ENCODE data around the gene KCNE3.
"Not testable (repeated sequence)": the region's sequence is repeated elsewhere in the genome, so short reads cannot be mapped to it uniquely, and the experiment has no call there.

The KCNE3 gene

DNA sequence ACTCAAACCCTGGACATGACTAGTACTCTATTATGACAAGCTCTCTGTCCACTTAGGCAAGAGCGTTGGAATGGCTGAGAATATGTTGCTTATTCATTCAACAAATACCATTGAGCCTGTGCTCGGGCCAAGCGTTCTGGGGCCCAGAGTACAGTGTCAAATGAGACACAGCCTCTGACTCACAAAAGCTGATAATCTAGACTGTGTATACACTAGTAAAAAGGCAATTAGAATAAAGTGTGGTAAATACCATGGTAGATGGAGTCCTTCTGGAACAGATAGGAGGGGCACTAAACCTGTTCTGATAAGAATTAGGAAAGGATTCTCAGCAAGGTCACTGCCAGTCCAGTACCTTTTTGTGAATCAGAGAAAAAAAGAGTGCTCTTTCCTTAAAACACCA is 24.7 kb downstream of the KCNE3 start:
- TF ChIP-seq ZNF274 (IDR thresholded peaks at IDR 0.05; ENCODE audit: low read depth, low read length): no peak
- no peak overlapping the region for H3K4me3 ChIP-seq (ENCODE audit: low read length)

- no peak for TF ChIP-seq ZNF274 (IDR thresholded peaks at IDR 0.05; ENCODE audit: low read depth, low read length)
- H3K4me3 ChIP-seq (ENCODE audit: low read length): no peak overlapping the region
These were observed 28.7 kb downstream of the KCNE3 start for GRCh38 chr11:74438681-74439080.

- no peak for TF ChIP-seq ZNF274 (IDR thresholded peaks at IDR 0.05; ENCODE audit: low read depth, low read length)
- H3K4me3 ChIP-seq (ENCODE audit: low read length): no peak overlapping the region
These were observed 29.8 kb downstream of the KCNE3 start for GRCh38 chr11:74437441-74438042.

DNA sequence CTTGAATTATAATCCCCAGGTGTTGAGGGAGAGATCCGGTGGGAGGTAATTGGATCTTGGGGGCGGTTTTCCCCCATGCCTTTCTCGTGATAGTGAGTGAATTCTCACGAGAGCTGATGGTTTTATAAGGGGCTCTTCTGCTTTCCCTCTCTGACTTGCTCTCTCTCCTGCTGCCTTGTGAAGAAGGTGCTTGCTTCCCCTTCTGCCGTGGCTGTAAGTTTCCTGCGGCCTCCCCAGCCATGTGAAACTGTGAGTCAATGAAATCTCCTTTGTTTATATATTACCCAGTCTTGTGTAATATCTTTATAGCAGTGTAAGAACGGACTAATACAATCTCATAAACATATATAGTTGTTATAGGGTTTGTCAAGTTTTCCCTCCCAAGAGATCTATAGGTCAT is 32.8 kb downstream of the KCNE3 start:
- TF ChIP-seq ZNF274 (IDR thresholded peaks at IDR 0.05; ENCODE audit: low read depth, low read length): no peak
- no peak overlapping the region for H3K4me3 ChIP-seq (ENCODE audit: low read length)

- no peak overlapping the region for H3K4me3 ChIP-seq (ENCODE audit: low read length)
- no peak for TF ChIP-seq ZNF274 (IDR thresholded peaks at IDR 0.05; ENCODE audit: low read depth, low read length)
These were observed 38.1 kb downstream of the KCNE3 start for GRCh38 chr11:74429205-74429604.

DNA sequence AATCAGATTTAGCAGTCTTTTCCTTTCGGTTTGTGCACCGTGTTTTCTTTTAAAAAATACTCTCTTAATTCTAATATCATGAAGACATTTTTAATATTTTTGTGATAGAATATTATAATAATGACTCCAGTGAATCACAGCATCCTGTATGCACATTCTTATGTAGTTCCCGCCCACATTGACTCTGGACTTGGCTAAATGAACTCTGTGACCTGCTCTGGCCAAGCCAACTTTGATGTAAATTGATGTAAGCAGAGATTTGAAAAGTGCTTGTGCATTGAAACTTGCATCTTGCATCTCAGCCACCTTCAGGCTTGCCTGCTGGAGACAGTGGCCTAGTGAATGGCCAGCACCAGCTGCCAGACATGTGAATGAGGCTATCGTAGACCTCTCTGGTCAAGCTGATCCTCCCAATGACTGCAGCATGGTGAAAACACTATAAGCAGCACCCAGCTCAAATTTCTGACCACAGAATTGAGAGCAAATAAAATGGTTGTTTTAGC is 39.9 kb downstream of the KCNE3 start:
- H3K4me3 ChIP-seq (ENCODE audit: low read length): no peak overlapping the region

GRCh38 chr11:74425100-74425499 is 42.2 kb downstream of the KCNE3 start:
- no peak overlapping the region for H3K4me3 ChIP-seq (ENCODE audit: low read length)
- no peak for TF ChIP-seq ZNF274 (IDR thresholded peaks at IDR 0.05; ENCODE audit: low read depth, low read length)

More for the DNA sequence above, 39.9 kb downstream of the KCNE3 start:
- TF ChIP-seq ZNF274 (IDR thresholded peaks at IDR 0.05; ENCODE audit: low read depth, low read length): no peak

GRCh38 chr11:74418509-74418895 is 48.8 kb downstream of the KCNE3 start:
- TF ChIP-seq ZNF274 (IDR thresholded peaks at IDR 0.05; ENCODE audit: low read depth, low read length): no peak
- no peak overlapping the region for H3K4me3 ChIP-seq (ENCODE audit: low read length)

- no peak for TF ChIP-seq ZNF274 (IDR thresholded peaks at IDR 0.05; ENCODE audit: low read depth, low read length)
- H3K4me3 ChIP-seq (ENCODE audit: low read length): no peak overlapping the region
These were observed 49.4 kb downstream of the KCNE3 start for GRCh38 chr11:74417860-74418508.

DNA sequence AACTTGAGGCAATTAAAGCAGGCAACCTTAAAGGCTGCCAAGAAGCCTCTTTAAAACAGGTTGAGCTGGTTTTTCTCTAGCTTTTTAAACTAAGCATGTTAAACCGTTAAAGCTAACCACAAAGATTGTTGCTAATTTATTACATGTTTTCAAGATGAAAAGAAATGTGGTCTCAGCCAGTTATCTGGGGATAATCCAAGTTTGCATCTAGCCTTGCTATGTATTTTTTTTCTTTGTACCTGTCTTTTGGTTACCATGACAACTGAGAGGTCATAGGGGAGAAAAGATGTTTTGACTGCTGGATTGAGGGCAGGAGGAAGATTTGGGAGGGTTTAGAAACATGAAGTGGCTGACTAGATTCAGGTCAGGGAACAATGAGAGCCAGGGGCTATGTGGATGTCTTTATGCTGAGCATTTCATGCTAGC is 50.0 kb downstream of the KCNE3 start:
- no peak overlapping the region for H3K4me3 ChIP-seq (ENCODE audit: low read length)
- TF ChIP-seq ZNF274 (IDR thresholded peaks at IDR 0.05; ENCODE audit: low read depth, low read length): no peak

- H3K4me3 ChIP-seq (ENCODE audit: low read length): not testable (repeated sequence)
These were observed 50.4 kb downstream of the KCNE3 start for GRCh38 chr11:74416974-74417373.

DNA sequence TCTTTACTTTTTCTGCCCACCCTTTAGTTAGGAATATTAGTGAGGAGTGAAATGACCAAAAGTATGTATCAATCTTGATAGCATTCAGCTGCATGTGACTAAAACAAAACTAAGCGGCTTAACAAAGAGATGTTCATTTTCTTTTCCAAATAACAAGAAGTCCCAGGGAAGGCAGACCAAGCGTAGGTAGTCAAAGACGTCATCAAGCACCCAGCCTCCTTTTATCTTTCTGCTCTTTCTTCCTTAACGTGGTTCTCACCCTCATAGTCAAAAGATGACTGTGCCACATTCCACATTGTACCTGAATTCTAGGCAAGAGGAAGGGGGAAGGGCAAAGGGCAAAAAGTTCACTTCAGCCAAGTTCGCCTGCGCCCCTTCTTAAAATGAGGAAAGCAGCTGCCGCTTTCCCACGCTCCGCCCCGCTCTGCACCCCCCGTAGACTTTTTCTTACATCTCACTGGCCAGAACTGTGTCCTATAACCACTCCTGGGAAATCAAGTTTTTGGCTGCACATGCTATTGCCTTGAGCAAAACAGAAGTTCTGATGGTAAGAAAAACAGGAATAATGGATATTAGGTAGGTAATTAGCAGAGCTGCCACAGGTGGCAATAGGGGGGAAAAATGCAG is 54.5 kb downstream of the KCNE3 start:
- TF ChIP-seq ZNF274 (IDR thresholded peaks at IDR 0.05; ENCODE audit: low read depth, low read length): no peak
- no peak overlapping the region for H3K4me3 ChIP-seq (ENCODE audit: low read length)

DNA sequence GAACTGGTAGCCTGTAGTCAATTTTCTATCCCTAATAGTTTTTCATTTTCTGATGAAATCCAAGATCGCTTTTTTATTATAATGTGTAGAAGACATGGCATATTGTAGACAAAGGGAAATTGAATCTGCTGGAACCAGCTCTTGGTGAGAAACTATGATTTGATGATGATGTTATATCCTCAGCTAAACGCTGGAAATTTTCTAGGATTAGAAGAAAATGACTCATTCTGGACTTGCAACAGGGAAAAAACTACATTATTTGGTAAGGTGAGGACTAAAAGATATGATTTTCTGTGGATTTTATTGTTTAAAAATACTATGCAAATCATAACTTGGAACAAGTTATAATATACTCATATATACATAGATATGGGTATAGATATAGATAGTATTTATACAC is 55.0 kb downstream of the KCNE3 start:
- no peak for TF ChIP-seq ZNF274 (IDR thresholded peaks at IDR 0.05; ENCODE audit: low read depth, low read length)
- H3K4me3 ChIP-seq (ENCODE audit: low read length): no peak overlapping the region

- TF ChIP-seq ZNF274 (IDR thresholded peaks at IDR 0.05; ENCODE audit: low read depth, low read length): no peak
These were observed 57.7 kb downstream of the KCNE3 start for GRCh38 chr11:74409633-74410032.

More at GRCh38 chr11:74409633-74410032, 57.7 kb downstream of the KCNE3 start:
- no peak overlapping the region for H3K4me3 ChIP-seq (ENCODE audit: low read length)

All from GM08714 (cell line).